CD4-positive, alpha-beta T cell (primary cell): ENCODE data around the gene CA7. TPM values are rescaled to one million over a fixed set of nuclear protein-coding genes. Genes with fewer than 3 reads are reported as not detected.

Experiments used
- ATAC-seq: fragments of 200-7000 bp; cut with Tn5 transposase; one replicate; pipeline ENCODE4 v1.10.0; 2022; ENCODE audit warnings: mild to moderate bottlenecking; ENCODE audit not compliant: poor library complexity
- CTCF ChIA-PET: fragments of 350-600 bp; sonication (Branson Sonifier 250); formaldehyde crosslinking; loops from one replicate; lab custom pipeline; 2021; ENCODE audit warnings: antibody characterized with exemption, inconsistent platforms; lab: Charles Lee
- POLR2A ChIA-PET: fragments of 350-600 bp; sonication (Branson Sonifier 250); formaldehyde crosslinking; loops from one replicate; lab custom pipeline; 2021; ENCODE audit warnings: antibody characterized with exemption, inconsistent platforms; lab: Charles Lee
- DNase-seq, 14 experiments: peaks; one replicate each; pipeline ENCODE4 v3.0.0-alpha.2; 2013 to 2020; ENCODE audit warnings: mixed read lengths in 2 of 14
- H3K27ac ChIP-seq, 2 donors: one replicate each; pipeline versions ENCODE4 v1.5.1 to v1.7.0; 2013; ENCODE audit warnings: low read length in 2 of 2, low read depth in 1 of 2, mild to moderate bottlenecking in 1 of 2
- H3K27me3 ChIP-seq, 2 experiments: 1 replicate in 1 of 2; 2 replicates in 1 of 2; pipeline versions ENCODE4 v1.6.1 to v1.7.0; 2013; ENCODE audit warnings: low read length in 2 of 2, control low read depth in 1 of 2, mild to moderate bottlenecking in 1 of 2, moderate library complexity in 1 of 2; ENCODE audit not compliant: insufficient read depth in 2 of 2, control insufficient read depth in 1 of 2
- H3K36me3 ChIP-seq: one replicate; pipeline ENCODE4 v1.6.1; 2013; ENCODE audit warnings: low read length, control low read depth; ENCODE audit not compliant: insufficient read depth
- H3K4me1 ChIP-seq: one replicate; pipeline ENCODE4 v1.6.1; 2013; ENCODE audit warnings: low read length, control low read depth; ENCODE audit not compliant: insufficient read depth
- H3K4me3 ChIP-seq: one replicate; pipeline ENCODE4 v1.5.1; 2013; ENCODE audit warnings: mild to moderate bottlenecking, low read length, moderate library complexity
- H3K9me3 ChIP-seq, 2 experiments: 1 replicate in 1 of 2; 2 replicates in 1 of 2; pipeline versions ENCODE4 v1.6.1 to v1.7.0; 2013; ENCODE audit warnings: low read length in 2 of 2, mild to moderate bottlenecking in 2 of 2, control low read depth in 1 of 2, moderate library complexity in 1 of 2; ENCODE audit not compliant: control insufficient read depth in 1 of 2, insufficient read depth in 1 of 2
- H3K27ac Mint-ChIP-seq: one replicate; pipeline ENCODE4 v1.8.0; 2020; ENCODE audit warnings: mixed read lengths
- H3K27me3 Mint-ChIP-seq: one replicate; pipeline ENCODE4 v1.8.0; 2021; ENCODE audit warnings: mixed read lengths
- H3K36me3 Mint-ChIP-seq: one replicate; pipeline ENCODE4 v1.8.0; 2021; ENCODE audit warnings: low read depth, mixed read lengths
- H3K4me1 Mint-ChIP-seq: one replicate; pipeline ENCODE4 v1.8.0; 2021; ENCODE audit warnings: low read depth, mixed read lengths
- H3K4me3 Mint-ChIP-seq: one replicate; pipeline ENCODE4 v1.8.0; 2020; ENCODE audit warnings: mild to moderate bottlenecking, mixed read lengths
- H3K9me3 Mint-ChIP-seq: one replicate; pipeline ENCODE4 v1.8.0; 2020; ENCODE audit warnings: mixed read lengths
- CTCF ChIP-seq: fragments of 200-600 bp; IDR thresholded peaks from one replicate; pipeline ENCODE4 v1.8.0; 2022; ENCODE audit warnings: antibody characterized with exemption, mild to moderate bottlenecking
- intact Hi-C, 2 experiments: fragments of 100-400 bp; cut with DNase I in 1 of 2; cut with micrococcal nuclease in 1 of 2; formaldehyde crosslinking; loops; one replicate each; pipeline versions ENCODE4 v1.15.1 to v1.9.0; 2023 to 2025; cut with DNase I, micrococcal nuclease
- total RNA-seq, 174 experiments: library from RNA in 2 of 174; stranded (reverse) in 2 of 174; gene quantifications; one replicate each; pipeline ENCODE4 v1.2.3 and lab custom pipeline; 2021 to 2026

Gene CA7
- total RNA-seq, 2 experiments from 2014 or later = not detected

GRCh38 chr16:66898933-66899309 lies 54.7 kb downstream of the CA7 start:
- intact Hi-C loops = loop anchor here in 1 of 2 experiments (5.0 kb wide), 1 partner anchor 53 kb away; no protein-coding TSS in a partner anchor
- Mint-ChIP-seq H3K27ac (no peak overlapping the region), H3K4me3 (no peak overlapping the region), H3K9me3 (no peaks in the 10 kb centered on the region), H3K27me3 (no peaks in the 10 kb centered on the region), H3K36me3 (no peaks in the 10 kb centered on the region), H3K4me1 (no peaks in the 10 kb centered on the region)
- Histone ChIP-seq H3K4me3 (no peak overlapping the region), H3K27ac (no peak overlapping the region), H3K4me1 (peaks cover 3% of the 10 kb centered on the region), H3K9me3 (no peaks in the 10 kb centered on the region), H3K36me3 (no peaks in the 10 kb centered on the region), H3K27me3 (no peaks in the 10 kb centered on the region)
- DNase-seq (no peak), ATAC-seq (no peak)
- POLR2A ChIA-PET = no interaction called here
- CTCF ChIA-PET = no interaction called here
- TF ChIP-seq CTCF = no peak

GRCh38 chr16:66899310-66899944 lies 55.2 kb downstream of the CA7 start:
- H3K36me3 Mint-ChIP-seq = no peaks in the 10 kb centered on the region
- no peak for TF ChIP-seq CTCF
- H3K27me3 Mint-ChIP-seq = no peaks in the 10 kb centered on the region
- ChIA-PET CTCF (no interaction called here), POLR2A (no interaction called here)
- H3K4me1 ChIP-seq = peaks cover 3% of the 10 kb centered on the region
- DNase-seq (no peak), ATAC-seq (no peak)
- no peaks in the 10 kb centered on the region for H3K9me3 ChIP-seq
- H3K36me3 ChIP-seq = no peaks in the 10 kb centered on the region
- intact Hi-C loops = loop anchor here in 1 of 2 experiments (5.0 kb wide), 1 partner anchor 53 kb away; no protein-coding TSS in a partner anchor
- H3K4me1 Mint-ChIP-seq = no peaks in the 10 kb centered on the region
- H3K9me3 Mint-ChIP-seq = no peaks in the 10 kb centered on the region
- no peaks in the 10 kb centered on the region for H3K27me3 ChIP-seq
- no peak overlapping the region for H3K4me3 ChIP-seq
- H3K27ac ChIP-seq = no peak overlapping the region
- no peak overlapping the region for H3K27ac Mint-ChIP-seq
- H3K4me3 Mint-ChIP-seq = no peak overlapping the region

GRCh38 chr16:66899945-66900710 lies 55.9 kb downstream of the CA7 start:
- ATAC-seq (no peak), DNase-seq (no peak)
- H3K27me3 ChIP-seq = no peaks in the 10 kb centered on the region
- no peak overlapping the region for H3K4me3 ChIP-seq
- H3K9me3 Mint-ChIP-seq = no peaks in the 10 kb centered on the region
- no peak overlapping the region for H3K27ac ChIP-seq
- ChIA-PET CTCF (no interaction called here), POLR2A (no interaction called here)
- H3K9me3 ChIP-seq = no peaks in the 10 kb centered on the region
- TF ChIP-seq CTCF = no peak
- peaks cover 3% of the 10 kb centered on the region for H3K4me1 ChIP-seq
- H3K36me3 Mint-ChIP-seq = no peaks in the 10 kb centered on the region
- H3K27ac Mint-ChIP-seq = no peak overlapping the region
- no peaks in the 10 kb centered on the region for H3K27me3 Mint-ChIP-seq
- no peak overlapping the region for H3K4me3 Mint-ChIP-seq
- H3K4me1 Mint-ChIP-seq = no peaks in the 10 kb centered on the region
- intact Hi-C loops = loop anchor here in 1 of 2 experiments (5.0 kb wide), 1 partner anchor 52 kb away; no protein-coding TSS in a partner anchor
- no peaks in the 10 kb centered on the region for H3K36me3 ChIP-seq
